Gastroesophageal sphincter (tissue), 3 donors: ENCODE data around the gene HERPUD1.

Source experiments
- POLR2A ChIP-seq, 2 donors: fragments of 450-650 bp; IDR thresholded peaks; one replicate each; pipeline ENCODE4 v1.6.1; 2017; ENCODE audit warnings: antibody characterized with exemption in 2 of 2, mild to moderate bottlenecking in 2 of 2, moderate library complexity in 1 of 2
- TF ChIP-seq, protein P1 (sequence below), 4 experiments: fragments of 200-600 bp in 2 of 4; fragments of 450-650 bp in 2 of 4; sonication (generic) in 1 of 4; IDR thresholded peaks; one replicate each; pipeline ENCODE4 v1.5.1; 2017 to 2019; ENCODE audit warnings: antibody characterized with exemption in 4 of 4, mild to moderate bottlenecking in 2 of 4, moderate library complexity in 2 of 4

DNA sequence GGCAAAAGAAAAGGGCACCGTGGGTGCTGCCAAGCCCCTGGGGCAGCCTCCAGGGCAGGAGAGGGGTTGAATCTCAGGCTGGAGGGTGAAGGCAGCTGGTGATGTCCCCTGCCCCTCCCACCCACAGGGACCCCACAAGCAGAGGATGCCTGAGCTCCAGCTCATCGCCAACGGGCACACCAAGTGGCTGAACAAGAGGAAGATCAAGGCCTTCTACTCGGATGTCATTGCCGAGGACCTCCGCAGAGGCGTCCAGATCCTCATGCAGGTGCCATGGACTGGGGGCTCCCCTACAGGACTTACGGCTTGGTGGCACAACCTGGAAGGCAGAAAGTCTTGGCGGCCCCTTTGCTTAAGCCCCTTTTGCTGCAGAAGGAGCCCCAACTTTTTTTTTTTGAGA lies 45.1 kb upstream of the HERPUD1 start:
- TF ChIP-seq, protein P1, sequence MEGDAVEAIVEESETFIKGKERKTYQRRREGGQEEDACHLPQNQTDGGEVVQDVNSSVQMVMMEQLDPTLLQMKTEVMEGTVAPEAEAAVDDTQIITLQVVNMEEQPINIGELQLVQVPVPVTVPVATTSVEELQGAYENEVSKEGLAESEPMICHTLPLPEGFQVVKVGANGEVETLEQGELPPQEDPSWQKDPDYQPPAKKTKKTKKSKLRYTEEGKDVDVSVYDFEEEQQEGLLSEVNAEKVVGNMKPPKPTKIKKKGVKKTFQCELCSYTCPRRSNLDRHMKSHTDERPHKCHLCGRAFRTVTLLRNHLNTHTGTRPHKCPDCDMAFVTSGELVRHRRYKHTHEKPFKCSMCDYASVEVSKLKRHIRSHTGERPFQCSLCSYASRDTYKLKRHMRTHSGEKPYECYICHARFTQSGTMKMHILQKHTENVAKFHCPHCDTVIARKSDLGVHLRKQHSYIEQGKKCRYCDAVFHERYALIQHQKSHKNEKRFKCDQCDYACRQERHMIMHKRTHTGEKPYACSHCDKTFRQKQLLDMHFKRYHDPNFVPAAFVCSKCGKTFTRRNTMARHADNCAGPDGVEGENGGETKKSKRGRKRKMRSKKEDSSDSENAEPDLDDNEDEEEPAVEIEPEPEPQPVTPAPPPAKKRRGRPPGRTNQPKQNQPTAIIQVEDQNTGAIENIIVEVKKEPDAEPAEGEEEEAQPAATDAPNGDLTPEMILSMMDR (IDR thresholded peaks at IDR 0.05), result no peak
- TF ChIP-seq POLR2A (IDR thresholded peaks at IDR 0.05), result no peak
